Stimulated activated CD4-positive, alpha-beta T cell treated with anti-CD3 and anti-CD28 coated beads, Interleukin-1b, Interleukin-23, amount 100 ng/mL, for 4 hours (primary cell): Measurements from ENCODE around the gene TMEM156.
"Not testable (repeated sequence)": the region's sequence is repeated elsewhere in the genome, so short reads cannot be mapped to it uniquely, and the experiment has no call there.

Experiments
- DNase-seq, 2 donors: peaks; one replicate each; pipeline ENCODE4 v3.0.0-alpha.2; 2020; ENCODE audit warnings: low read depth in 2 of 2

TMEM156 gene

GRCh38 chr4:38993683-38994082, 38.5 kb downstream of the TMEM156 start:
- DNase-seq: no peak

GRCh38 chr4:38990241-38990640, 42.0 kb downstream of the TMEM156 start:
- DNase-seq: no peak

DNA sequence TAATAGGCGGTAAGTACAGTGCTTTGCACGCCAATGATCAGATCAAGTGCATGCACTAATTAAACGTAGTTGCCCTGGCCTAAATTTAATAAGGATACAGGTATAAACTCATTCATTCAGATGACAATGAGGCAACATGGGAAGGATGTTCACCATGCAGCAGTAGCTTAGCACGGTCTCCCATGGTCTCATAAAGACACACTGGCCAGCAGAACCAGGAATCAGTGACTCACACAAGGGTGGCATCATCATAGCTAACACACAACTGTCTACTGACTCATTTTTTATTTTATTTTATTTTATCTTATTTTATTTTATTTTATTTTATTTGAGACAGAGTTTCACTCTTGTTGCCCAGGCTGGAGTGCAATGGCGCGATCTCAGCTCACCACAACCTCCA, 42.7 kb downstream of the TMEM156 start:
- no peak for DNase-seq

GRCh38 chr4:38988353-38988752, 43.9 kb downstream of the TMEM156 start:
- DNase-seq: not testable (repeated sequence)

DNA sequence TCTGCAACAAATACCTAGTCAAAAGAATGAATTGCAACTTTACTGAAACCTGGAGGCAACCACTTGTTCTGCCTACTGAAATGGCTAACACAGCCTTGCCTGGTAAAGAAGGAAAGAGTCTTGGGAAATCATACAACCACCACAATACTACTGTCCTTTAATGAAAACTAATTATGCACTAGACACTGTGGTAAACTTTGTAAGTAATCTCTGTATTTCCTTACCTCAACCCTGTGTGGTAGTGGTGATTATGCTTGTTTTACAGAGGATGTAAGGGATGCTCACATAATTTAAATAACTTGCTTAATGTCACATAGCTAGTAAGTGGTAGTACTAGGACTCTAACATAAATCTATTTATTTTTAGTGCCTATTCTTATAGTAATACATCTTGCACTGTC, 44.7 kb downstream of the TMEM156 start:
- DNase-seq: no peak

DNA sequence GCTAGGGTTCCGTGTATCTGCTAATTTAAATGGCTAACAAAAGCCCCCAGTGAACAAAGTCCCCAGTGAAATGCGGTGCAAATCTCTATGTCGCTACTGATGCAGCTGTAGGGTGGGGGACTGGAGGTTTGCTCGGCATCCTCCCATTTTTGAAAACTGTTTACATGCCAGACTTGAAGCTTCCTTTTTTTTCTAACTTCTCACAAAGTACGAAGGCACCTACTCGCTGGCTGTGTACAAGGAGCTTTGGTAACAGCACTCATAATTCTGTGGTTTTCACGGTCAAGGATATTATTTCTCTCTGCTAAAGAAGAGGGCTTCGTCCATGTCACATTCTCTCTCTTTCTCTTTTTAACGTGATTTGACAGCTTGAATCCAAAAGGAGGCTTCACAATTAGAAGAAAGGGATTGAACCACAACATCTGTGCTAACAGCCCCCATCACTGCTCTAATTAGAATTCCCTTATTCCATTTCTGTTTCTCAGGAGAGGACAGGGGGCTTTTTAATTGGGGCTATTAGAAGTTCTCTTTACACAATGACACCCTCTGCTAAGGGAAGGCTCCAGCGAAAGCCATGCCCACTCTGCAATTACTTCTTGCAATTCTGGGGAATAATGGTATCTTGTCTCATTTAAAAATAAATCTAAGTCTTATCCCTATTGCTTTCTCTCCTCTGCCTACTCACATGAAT, 46.7 kb downstream of the TMEM156 start:
- no peak for DNase-seq

DNA sequence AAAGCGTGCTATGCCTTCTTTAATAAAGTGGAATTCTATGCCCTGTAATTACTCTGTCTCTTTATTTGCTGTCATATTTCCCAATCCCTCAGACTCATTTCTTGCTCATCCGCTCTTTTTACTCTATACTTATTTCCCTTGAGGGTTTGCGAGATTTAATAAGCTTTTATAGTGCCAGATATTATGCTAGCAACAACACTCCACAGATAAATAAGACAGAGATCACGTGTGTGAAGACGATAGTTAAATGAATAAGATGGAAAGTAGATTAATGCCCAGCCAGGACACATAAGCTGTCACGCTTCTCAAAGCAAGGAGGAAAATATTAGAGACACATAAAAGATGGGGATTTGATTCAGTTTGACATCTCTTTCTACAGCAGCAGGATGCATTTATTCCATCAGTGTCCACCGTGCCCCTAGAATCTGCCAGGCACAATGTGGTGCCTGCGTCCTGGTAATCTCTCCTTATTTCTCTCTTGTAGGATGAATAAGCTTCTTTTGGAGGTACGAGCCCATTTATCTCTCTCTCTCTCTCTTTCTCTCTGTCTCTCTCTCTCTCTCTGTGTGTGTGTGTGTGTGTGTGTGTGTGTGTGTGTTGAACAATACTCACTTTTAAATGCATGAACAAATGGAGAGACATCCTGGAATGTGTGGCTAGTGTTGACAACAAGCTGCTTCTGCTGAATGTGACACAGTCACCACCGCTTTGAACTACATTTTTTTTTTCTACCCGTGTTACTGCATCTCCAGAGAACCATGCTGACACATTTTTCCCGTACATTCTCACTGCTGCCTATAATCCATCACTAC, 48.2 kb downstream of the TMEM156 start:
- no peak for DNase-seq

- no peak for DNase-seq
These were observed 48.9 kb downstream of the TMEM156 start for GRCh38 chr4:38983291-38983690.

DNA sequence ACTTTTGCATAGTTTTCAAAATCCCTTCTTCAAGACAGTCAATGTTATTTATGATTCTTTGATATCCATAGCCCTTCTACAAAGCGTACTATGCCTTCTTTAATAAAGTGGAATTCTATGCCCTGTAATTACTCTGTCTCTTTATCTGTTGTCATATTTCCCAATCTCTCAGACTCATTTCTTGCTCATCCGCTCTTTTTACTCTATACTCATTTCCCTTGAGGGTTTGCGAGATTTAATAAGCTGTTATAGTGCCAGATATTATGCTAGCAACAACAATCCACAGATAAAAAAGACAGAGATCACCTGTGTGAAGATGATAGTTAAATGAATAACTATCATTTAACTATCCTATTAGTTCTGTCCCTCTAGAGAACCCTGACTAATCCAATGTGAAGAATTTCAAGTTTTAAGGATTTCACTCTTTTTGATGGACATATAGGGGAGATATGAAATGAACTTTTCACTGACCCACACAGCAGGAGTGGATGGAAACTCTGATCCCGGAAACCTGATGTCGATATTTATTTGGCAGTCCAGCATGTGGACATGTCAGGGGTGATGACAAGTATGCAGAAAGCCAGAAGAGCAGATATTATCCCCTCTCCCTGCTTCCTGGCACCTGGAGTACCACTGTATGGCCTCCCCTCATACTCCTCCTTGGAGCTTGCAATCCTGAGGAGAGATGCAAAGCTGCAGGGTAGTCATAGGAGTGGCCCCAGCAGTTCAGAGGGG, 49.7 kb downstream of the TMEM156 start:
- no peak for DNase-seq

- no peak for DNase-seq
These were observed 51.1 kb downstream of the TMEM156 start for GRCh38 chr4:38980903-38981676.

- DNase-seq: no peak
These were observed 52.5 kb downstream of the TMEM156 start for GRCh38 chr4:38979511-38980230.

- no peak for DNase-seq
These were observed 53.1 kb downstream of the TMEM156 start for GRCh38 chr4:38979081-38979480.

GRCh38 chr4:38976308-38976707, 55.9 kb downstream of the TMEM156 start:
- DNase-seq: no peak

- DNase-seq: no peak
These were observed 63.5 kb downstream of the TMEM156 start for GRCh38 chr4:38968668-38969067.

DNA sequence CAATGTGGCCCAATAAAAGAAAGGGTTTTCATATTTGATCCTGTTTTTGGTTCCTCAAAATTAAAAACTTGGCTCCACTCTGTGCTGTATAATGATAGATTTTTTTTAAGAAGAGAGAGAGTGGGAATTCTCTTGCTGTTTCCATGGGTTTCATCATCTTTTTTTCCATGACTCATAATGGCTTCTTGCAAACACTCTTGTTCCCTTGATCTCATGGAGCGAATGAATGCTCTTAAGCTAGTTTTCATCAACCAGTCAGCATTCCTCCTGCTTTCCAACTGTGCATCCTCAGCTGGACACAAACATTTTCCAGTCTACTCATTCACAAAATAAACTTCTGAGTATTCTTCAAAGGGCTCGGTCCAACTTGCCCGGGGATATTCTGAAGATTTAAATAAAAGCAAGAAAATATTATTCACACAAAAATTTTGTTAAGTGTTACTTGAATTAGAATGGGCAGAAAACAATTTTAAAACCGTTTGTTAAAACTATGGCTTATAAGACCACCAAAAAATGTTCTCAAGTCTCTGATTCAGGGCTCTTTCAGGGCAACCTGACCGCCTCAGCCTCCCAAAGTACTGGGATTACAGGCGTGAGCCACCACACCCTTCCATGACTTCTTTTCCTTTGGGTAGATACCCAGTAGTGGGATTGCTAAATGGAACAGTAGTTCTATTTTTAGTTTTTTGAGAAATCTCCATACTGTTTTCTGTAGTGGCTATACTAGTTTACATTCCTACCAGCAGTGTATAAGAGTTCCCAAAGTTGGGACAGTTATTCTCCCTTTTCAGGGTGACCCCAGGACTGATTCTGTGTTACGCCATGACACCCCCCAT, 64.7 kb downstream of the TMEM156 start:
- no peak for DNase-seq

DNA sequence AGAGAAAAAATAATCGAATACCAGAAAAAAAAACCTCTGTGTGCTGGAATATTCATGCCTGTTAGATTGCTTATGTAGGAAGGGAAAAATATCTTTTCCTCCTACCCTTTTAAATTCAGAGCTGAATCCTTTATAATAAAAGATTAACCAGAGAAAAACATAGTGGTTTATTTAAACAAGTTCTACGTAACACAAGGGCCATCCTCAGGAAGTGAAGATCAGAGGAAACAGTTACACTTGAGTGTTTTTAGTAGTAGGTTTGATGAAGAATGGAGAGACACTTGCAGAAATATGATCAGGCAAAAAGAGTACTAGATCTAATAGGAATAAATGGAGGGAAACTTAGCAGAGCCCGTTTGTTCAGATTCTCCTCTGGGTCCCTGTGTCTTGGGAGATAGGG, 66.3 kb downstream of the TMEM156 start:
- DNase-seq: no peak

GRCh38 chr4:38964942-38965775, 67.0 kb downstream of the TMEM156 start:
- no peak for DNase-seq

DNA sequence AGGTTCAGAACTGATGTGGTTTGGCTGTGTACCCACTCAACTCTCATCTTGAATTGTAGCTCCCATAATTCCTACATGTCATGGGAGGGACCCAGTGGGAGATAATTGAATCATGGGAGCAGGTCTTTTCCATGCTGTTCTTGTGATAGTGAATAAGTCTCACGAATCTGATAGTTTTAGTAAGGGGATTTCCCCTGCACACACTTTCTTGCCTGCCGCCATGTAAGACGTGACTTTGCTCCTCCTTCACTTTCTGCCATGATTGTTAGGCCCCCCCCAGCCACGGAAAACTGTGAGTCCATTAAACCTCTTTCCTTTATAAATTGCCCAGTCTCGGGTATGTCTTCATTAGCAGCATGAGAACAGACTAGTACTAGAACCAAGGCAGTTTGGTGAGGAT, 73.0 kb downstream of the TMEM156 start:
- DNase-seq: not testable (repeated sequence)

GRCh38 chr4:38958453-38959190, 73.6 kb downstream of the TMEM156 start:
- no peak for DNase-seq
